Fibroblast of skin of abdomen (primary cell): ENCODE measurements around the gene GJE1.

Experiments
- DNase-seq: peaks from one replicate; pipeline ENCODE4 v3.0.0-alpha.2; 2013

The GJE1 gene

GRCh38 chr6:142165227-142165626, 32.5 kb downstream of the GJE1 start:
- no peak for DNase-seq

DNA sequence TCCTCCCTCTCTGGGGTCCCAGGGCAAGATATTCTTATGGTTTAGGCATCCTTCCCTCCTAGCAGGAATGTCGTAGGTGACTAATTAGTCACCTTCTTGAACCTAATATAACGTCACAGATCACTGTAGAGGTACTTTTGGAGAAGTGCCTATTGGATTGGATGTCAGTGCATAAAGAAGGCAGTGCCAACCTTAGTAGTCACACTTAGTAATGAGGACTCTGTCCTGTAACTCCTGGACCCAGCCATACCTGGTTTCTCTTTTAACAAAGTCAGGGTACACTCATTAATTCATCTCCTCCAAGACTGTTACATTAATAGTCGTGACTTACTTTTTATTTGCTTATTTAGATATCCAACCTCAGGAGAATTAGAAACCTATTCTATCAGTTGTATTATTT, 34.3 kb downstream of the GJE1 start:
- no peak for DNase-seq

DNA sequence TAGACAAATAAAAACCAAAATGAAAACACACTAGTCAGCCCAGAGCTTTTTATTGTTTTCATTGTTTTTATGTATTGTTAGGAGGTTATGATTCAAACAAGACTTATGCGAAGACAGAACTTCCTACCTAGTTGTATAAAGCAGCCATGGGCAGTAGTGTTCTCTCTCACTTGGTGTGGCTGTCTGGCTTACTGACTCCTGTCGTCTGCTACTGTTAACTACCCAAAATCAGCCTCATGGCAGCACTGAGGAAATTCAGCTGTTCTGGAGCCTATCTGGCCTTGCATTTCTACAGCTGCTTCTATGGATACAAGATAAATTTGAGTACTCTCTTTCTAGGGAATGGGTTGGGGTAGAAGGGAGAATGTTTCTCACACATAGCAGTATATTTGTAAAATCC, 34.8 kb downstream of the GJE1 start:
- DNase-seq: no peak

GRCh38 chr6:142171351-142171750, 38.6 kb downstream of the GJE1 start:
- no peak for DNase-seq

DNA sequence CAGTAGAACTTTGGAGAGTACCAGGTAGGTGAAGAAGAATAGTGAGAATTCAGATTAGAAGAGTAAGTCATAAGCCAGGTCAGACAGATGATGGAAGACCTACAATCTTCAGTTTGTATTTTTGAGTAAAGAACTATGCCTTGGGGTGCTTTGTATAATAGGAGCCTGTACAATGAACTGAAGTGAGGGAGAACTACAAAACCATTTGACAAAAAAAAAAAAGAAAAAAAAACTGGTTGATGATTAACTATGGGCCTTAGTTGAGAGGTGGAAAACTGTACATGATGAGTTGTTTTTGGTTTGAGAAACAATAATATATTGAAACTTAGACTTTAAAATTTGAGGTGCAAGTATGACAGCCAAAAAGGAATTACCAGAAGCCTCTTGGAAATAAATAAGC, 40.0 kb downstream of the GJE1 start:
- DNase-seq: no peak

DNA sequence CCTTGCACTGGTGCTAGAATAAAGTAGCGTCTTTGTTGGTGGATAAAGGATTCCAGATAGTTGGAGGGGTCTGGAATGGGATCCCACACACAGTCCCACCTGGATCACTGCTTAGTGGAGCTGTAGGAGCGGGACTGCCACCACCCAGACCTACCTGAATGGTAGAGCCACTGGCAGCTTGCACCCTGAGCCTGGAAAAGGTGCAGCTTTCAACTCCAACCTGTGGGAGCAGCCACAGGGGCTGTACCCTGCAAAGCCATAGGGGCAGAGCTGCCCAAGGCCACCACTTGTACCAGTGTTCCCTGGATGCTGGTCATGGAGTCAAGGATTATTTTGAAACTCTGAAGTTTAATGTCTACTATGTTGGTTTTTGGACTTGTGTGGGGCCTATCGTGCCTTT, 41.3 kb downstream of the GJE1 start:
- no peak for DNase-seq

DNA sequence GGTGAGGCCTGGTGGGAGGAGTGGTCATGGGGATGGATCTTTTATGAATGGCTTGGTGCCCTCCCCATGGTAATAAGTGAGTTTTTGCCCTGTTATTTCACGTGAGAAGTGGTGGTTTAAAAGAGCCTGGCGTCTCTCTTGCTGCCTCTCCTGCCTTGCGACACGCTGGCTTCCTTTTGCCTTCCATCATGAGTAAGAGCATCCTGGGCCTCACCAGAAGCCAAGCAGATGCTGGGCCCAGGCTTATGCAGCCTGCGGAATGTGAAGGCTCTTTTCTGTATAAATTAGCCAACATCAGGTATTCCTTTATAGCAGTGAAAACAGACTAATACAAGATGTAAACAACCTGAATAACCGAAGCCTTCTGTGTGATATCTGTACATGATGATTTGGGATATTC, 42.0 kb downstream of the GJE1 start:
- DNase-seq: peak; percentile 30

DNA sequence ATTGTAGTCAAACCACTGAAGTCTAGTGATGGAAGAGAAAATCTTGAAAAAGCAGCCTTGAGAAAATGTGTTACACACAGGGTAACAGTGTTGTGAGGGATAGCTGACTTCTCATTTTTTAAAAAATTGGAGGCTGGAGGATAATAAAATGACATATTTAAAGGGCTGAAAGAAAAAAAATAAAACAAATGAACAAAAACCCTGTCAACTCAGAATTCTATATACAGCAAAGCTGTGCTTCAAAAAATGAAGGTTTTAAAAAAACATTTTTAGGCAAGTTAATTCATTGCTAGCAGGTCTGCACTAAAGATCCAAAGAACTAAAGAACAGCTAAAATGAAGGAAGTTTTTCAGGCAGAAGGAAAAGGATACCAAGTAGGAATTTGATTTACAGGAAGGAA, 45.4 kb downstream of the GJE1 start:
- DNase-seq: no peak

DNA sequence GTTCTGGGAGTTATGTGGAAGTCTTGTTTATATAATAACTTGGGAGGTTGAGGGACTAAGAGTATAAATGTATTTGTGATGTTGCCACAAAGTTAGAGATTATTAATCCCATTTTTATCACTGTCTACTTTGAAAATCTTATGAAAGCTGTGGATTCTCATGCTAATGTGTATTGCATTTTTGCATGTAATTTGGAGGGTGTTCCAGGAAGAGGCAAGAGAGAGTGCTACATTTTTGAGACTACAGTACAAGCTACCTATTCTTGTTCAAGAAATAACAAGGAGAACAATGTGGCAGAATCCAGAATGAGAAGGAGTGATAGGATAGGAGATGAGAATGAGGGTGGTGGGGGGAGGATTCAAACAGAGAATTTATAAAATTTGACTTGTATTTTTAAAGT, 49.3 kb downstream of the GJE1 start:
- DNase-seq: no peak

- DNase-seq: no peak
Observed at GRCh38 chr6:142183351-142183750, 50.6 kb downstream of the GJE1 start.

GRCh38 chr6:142184307-142184706, 51.6 kb downstream of the GJE1 start:
- DNase-seq: no peak
